Calu3 (cell line): Measurements from ENCODE around the gene TFB1M. TPM values are rescaled to one million over a fixed set of nuclear protein-coding genes. Genes with fewer than 3 reads are reported as not detected.

Source experiments
- BruUV-seq: library from RNA; stranded (reverse); fragments of 400-500 nt; replicated peaks from 2 replicates; lab custom pipeline; 2021; lab: Mats Ljungman, UMichigan
- CTCF ChIA-PET: fragments of 300-600 bp; sonication (Branson Sonifier 250); formaldehyde crosslinking; loops from one replicate; lab custom pipeline; 2022; ENCODE audit warnings: antibody characterized with exemption; lab: Charles Lee
- DNase-seq: peaks from one replicate; pipeline ENCODE4 v3.0.0; 2022
- H3K27ac Mint-ChIP-seq: one replicate; pipeline ENCODE4 v1.8.0; 2022; ENCODE audit warnings: mixed read lengths; ENCODE audit not compliant: unreplicated experiment
- H3K27me3 Mint-ChIP-seq: one replicate; pipeline ENCODE4 v1.8.0; 2022; ENCODE audit warnings: mixed read lengths; ENCODE audit not compliant: unreplicated experiment
- H3K36me3 Mint-ChIP-seq: one replicate; pipeline ENCODE4 v1.8.0; 2022; ENCODE audit warnings: mild to moderate bottlenecking, moderate library complexity, mixed read lengths; ENCODE audit not compliant: insufficient read depth, unreplicated experiment
- H3K4me1 Mint-ChIP-seq: one replicate; pipeline ENCODE4 v1.8.0; 2022; ENCODE audit warnings: mild to moderate bottlenecking, low read depth, mixed read lengths; ENCODE audit not compliant: unreplicated experiment
- H3K4me3 Mint-ChIP-seq: one replicate; pipeline ENCODE4 v1.8.0; 2022; ENCODE audit warnings: mild to moderate bottlenecking, low read depth, moderate library complexity, mixed read lengths; ENCODE audit not compliant: unreplicated experiment
- H3K9me3 Mint-ChIP-seq: one replicate; pipeline ENCODE4 v1.8.0; 2022; ENCODE audit warnings: low read depth, mixed read lengths; ENCODE audit not compliant: unreplicated experiment
- CTCF ChIP-seq: fragments of 200-600 bp; IDR thresholded peaks from one replicate; pipeline ENCODE4 v1.8.0; 2022; ENCODE audit warnings: antibody characterized with exemption; ENCODE audit not compliant: unreplicated experiment
- intact Hi-C: fragments of 100-400 bp; cut with micrococcal nuclease; formaldehyde crosslinking; loops from one replicate; pipeline ENCODE4 v1.10.0; 2022; ENCODE audit not compliant: unreplicated experiment
- total RNA-seq: library from RNA; stranded (reverse); gene quantifications from 2 replicates; pipeline ENCODE4 v1.2.3, GENCODE V29; 2022

Gene TFB1M
- total RNA-seq, 1 experiment from 2014 or later: 27.4 TPM

- intact Hi-C loops: no loop called here
- no peak for TF ChIP-seq CTCF
- Mint-ChIP-seq H3K4me1 (peaks cover 21% of the 10 kb centered on the region), H3K27ac (no peak overlapping the region), H3K9me3 (no peaks in the 10 kb centered on the region), H3K27me3 (no peaks in the 10 kb centered on the region), H3K36me3 (peaks cover 5% of the 10 kb centered on the region), H3K4me3 (no peak overlapping the region)
- BruUV-seq: no TSS peak
- CTCF ChIA-PET: no interaction called here
- no peak for DNase-seq
These were observed 19.1 kb upstream of the TFB1M start for GRCh38 chr6:155333414-155333813.

DNA sequence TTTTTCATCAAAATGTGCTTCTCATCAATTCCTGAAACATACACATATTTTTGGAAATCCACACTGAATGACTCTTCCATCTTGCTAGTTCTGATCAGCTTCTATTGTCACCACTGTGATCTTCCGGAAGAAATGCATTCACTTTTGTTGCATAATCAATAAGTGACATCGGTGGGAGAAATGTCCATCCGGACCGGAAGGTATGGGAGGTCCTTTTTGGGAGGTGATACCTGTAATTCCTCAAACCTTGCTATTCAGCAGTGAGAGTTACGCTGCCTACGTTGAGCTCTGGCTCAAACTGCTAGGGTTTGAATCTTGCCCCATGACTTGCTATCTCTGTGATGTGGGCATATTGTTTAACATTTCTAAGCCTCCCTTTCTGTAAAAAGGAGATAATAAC is 16.6 kb upstream of the TFB1M start:
- Mint-ChIP-seq H3K27me3 (no peaks in the 10 kb centered on the region), H3K4me1 (peaks cover 38% of the 10 kb centered on the region), H3K27ac (no peak overlapping the region), H3K4me3 (no peak overlapping the region), H3K36me3 (peaks cover 12% of the 10 kb centered on the region), H3K9me3 (no peaks in the 10 kb centered on the region)
- DNase-seq: no peak
- intact Hi-C loops: no loop called here
- CTCF ChIA-PET: no interaction called here
- TF ChIP-seq CTCF: no peak
- no TSS peak for BruUV-seq

GRCh38 chr6:155330133-155330734 is 15.9 kb upstream of the TFB1M start:
- Mint-ChIP-seq H3K4me1 (peaks cover 42% of the 10 kb centered on the region), H3K4me3 (no peak overlapping the region), H3K27me3 (no peaks in the 10 kb centered on the region), H3K27ac (no peak overlapping the region), H3K9me3 (no peaks in the 10 kb centered on the region), H3K36me3 (peaks cover 12% of the 10 kb centered on the region)
- no TSS peak for BruUV-seq
- CTCF ChIA-PET: interaction anchor here (0.6 kb wide), 2 partner anchors 466 to 1050 kb away, joined by 3 read pairs; no protein-coding TSS in a partner anchor
- intact Hi-C loops: no loop called here
- no peak for TF ChIP-seq CTCF
- DNase-seq: no peak

- peaks cover 12% of the 10 kb centered on the region for H3K36me3 Mint-ChIP-seq
- DNase-seq: no peak
- CTCF ChIA-PET: interaction anchor here (0.6 to 2.3 kb wide), 4 partner anchors 14 to 1051 kb away, joined by 3 to 12 read pairs (median 3); no protein-coding TSS in a partner anchor
- H3K9me3 Mint-ChIP-seq: no peaks in the 10 kb centered on the region
- intact Hi-C loops: loop anchor here (5.0 to 10.0 kb wide), 4 partner anchors 165 to 1715 kb away; partner anchors contain the start of gene ARID1B
- H3K4me1 Mint-ChIP-seq: peaks cover 42% of the 10 kb centered on the region
- no peak for TF ChIP-seq CTCF
- no peaks in the 10 kb centered on the region for H3K27me3 Mint-ChIP-seq
- peak overlapping the region; percentile 96 for H3K27ac Mint-ChIP-seq
- no TSS peak for BruUV-seq
- H3K4me3 Mint-ChIP-seq: no peak overlapping the region
These were observed 15.3 kb upstream of the TFB1M start for GRCh38 chr6:155329460-155330132.
